Bone marrow (tissue), 2 donors: ENCODE results near the gene VWC2.

Experiments used
- DNase-seq, 2 donors: peaks; one replicate each; lab custom pipeline; 2025; lab: John Stamatoyannopoulos, UW

VWC2 gene

DNA sequence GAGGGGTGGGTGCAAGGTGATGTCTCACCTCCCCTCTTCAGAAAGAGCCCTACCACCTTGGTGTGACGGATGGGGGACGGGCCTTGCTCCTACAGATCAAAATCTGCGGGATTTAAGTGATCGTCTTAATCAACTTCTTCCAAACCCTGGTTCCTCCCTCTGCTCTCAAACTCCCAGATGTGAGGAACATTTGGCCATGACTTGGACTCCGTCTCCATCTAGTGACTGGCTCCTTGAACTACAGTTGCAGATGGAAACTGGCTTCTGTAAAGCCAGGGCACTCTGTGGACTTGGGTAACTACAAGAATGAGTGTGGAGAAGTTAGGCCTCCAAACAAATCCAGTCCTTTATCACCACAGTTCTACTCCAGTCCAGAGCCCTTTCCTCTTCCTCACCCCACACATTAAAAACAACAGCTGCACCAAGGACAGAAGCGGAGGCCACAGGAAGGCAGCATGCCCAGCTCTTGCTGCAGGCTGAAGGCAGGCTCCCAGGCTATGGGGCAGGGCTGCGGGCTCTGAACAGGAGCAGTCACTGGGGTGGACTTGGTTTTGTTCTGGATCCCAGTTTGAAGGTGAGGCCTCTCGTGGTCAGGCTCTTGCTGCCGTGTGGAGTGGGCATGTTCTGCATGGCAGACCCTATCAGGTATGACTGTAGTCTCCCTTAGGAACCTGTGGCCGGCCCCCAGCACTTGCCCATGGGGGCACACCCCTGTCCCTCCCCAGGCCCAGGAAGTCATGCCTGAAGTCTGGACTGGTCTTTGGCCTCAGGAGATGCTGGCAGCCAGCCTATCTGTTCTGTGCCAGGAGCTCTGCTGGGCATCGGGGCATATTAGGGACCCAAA is 79.4 kb downstream of the VWC2 start:
- DNase-seq = no peak

GRCh38 chr7:49855281-49855980 is 82.0 kb downstream of the VWC2 start:
- DNase-seq = no peak

- no peak for DNase-seq
Measured at GRCh38 chr7:49860293-49860692, 86.9 kb downstream of the VWC2 start.

- DNase-seq = no peak
Measured at GRCh38 chr7:49866076-49866735, 92.8 kb downstream of the VWC2 start.

- no peak for DNase-seq
Measured at GRCh38 chr7:49866910-49867309, 93.5 kb downstream of the VWC2 start.

- DNase-seq = no peak
Measured at GRCh38 chr7:49873420-49873819, 100.0 kb downstream of the VWC2 start.

DNA sequence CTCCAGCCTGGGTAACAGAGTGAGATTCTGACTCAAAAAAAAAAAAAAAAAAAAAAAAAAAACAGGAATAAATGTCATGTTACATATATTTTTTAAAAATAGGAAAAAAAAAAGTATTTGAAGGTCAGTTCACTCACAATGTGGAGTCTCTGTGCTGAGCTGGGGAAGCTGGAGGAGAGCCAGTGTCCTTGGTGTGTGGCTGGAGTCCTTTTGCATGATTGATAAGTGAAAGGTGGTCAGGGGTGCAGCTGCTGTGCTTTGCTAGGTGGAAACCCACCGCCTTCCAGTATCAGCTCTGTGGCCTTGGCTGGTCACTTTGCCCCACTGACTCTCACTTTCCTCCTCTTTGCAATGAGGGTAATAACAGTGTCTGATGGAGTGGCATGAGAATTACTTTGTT is 101.9 kb downstream of the VWC2 start:
- DNase-seq = no peak

GRCh38 chr7:49876202-49876601 is 102.8 kb downstream of the VWC2 start:
- no peak for DNase-seq

GRCh38 chr7:49878089-49878488 is 104.7 kb downstream of the VWC2 start:
- DNase-seq = no peak

- DNase-seq = no peak
Measured at GRCh38 chr7:49878627-49879026, 105.2 kb downstream of the VWC2 start.

DNA sequence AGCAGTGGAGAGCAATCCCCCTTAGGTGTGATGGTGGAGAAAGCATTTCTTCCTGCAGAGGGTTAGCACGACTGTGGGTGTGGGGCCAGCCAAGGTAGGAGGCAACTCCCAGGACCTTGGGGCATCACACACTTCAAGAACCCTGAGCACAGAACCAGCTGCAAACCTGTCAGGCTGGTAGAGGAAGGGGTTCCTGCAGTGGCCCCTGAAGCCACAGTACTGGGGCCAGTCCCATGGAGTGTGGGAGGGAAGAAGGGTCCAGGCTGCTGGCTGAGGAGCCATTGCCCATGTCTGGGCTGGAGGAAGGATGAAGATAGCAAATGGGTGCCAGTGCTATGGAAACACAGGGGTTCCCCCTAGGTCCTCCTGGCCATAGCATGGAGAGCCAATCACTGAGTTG is 110.5 kb downstream of the VWC2 start:
- no peak for DNase-seq

DNA sequence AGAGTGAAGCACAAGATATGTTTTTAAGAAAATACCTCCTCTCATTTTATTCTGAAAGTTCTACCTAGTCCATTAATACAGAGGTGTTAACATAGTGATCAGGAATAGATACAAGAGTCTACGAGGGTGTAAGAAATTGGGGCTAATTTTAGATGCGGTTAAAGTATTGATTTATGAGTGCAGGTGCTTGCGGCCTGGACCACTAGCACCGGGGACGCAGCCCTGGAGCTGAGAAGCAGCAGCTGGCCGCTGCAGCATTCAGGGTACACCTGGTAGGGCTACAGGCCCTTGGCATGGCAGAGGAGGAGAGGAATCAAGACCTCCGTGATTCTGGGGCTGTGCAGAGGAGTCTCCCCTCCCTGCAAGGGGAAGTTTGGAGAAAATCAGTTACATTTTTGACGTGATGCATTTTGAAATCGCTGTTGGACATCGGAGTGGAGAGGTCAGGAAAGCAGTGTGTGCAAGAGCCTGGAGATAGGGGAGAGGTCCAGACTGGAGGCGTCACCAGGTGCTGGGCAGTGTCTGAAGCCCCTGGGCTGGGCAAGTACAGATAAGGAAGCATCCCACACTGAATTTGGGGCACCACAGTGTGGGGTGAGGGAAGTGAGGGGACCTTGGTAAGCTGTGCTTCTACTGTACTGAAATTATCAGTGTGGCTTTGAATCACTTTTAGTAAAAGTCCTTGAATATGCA is 112.3 kb downstream of the VWC2 start:
- DNase-seq = no peak

GRCh38 chr7:49892481-49892880 is 119.0 kb downstream of the VWC2 start:
- DNase-seq = no peak

DNA sequence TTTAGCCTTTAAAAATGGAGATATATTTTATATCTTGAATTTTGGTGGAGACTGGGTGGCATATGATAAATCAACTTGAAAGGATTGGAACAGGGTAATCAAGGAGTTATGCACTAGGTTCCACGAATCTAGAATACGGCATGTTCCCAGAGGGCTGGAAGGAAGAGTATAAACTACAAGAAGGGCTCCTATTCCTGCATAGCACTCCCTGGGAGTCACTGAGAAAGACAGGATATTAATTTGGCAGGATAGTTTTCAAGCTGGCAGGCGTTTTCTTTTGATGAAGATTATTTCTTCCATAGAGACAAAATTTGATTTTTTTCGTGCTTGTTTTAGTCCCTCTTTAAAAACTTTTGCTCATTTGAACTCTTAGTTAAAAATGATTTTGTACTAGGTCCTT is 119.7 kb downstream of the VWC2 start:
- DNase-seq = no peak

- DNase-seq = no peak
Measured at GRCh38 chr7:49894543-49894942, 121.1 kb downstream of the VWC2 start.

DNA sequence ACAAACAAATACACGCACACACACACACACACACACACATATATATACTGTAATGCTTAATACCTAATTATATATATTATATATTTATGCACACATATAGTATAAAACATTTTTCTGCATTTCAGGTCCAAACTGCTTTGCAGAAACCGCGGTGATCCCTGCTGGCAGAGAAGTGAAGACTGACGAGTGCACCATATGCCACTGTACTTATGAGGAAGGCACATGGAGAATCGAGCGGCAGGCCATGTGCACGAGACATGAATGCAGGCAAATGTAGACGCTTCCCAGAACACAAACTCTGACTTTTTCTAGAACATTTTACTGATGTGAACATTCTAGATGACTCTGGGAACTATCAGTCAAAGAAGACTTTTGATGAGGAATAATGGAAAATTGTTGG is 138.5 kb downstream of the VWC2 start:
- DNase-seq = no peak

DNA sequence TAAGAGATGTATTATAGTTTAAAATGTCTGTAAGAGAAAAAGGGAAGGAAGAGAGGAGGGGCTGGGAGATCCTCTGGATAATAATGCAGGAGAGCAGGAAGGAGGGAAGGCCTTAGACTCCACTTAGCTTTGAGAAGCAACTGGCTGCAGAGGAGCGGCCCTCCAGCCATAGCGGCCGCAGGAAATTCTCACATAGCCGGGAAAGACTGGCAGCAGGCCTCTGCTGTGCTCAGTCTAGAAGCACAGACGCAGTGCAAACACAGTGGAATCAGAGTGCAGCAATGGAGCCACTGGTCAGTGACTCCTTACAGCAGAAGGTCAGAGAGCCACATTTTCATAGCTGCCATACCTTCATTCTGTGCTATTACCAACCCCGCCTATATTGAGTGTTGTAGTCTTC is 153.3 kb downstream of the VWC2 start:
- DNase-seq = no peak

GRCh38 chr7:49927631-49928030 is 154.2 kb downstream of the VWC2 start:
- no peak for DNase-seq

DNA sequence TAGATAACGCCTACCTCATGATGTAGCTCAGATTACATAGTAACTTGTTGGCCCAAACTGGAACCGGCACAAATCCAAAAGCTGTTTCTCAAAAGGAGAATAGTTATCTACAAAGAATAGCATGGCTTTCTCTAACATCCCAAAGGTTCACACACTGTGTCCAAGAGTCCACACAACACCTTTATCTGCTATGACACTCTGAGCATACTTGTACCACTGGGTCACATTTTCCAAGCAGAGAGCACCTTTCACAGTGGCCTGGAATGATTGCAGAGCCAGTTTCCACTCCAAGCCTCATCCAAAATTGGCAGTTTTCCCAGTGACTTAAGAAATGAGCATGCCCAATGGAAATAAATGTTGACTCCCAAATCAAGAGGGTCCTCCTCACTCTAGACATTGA is 155.3 kb downstream of the VWC2 start:
- no peak for DNase-seq

DNA sequence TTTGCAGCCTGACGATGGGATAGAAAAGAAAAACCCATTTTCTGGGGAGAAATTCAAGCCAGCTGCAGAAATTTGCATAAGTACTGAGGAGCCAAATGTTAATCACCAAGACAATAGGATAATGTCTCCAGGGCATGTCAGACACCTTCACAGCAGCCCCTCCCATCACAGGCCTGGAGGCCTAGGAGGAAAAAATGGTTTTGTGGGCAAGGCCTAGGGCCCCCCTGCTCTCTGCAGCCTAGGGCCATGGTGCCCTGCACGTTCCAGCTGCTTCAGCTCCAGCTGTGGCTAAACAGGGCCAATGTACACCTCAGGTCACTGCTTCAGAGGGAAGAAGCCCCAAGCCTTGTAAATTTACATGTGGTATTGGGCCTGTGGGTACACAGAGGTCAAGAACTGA is 158.2 kb downstream of the VWC2 start:
- DNase-seq = no peak

DNA sequence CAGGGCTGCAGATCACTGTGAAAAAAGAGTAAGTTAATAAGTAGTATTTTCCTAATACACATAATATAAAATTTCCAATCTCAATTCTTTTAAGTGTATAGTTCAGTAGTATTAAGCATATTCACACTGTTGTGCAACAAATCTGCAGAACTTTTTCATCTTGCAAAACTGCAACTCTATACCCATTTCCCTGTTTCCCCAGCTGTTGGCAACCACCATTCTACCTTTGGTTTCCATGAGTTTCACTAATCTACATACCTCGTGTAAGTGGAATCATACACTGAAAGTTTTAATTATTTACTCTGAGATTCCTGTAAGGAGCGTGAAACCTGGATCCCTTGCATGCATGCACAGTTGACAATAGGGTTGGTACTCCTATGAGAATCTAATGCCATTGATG is 164.2 kb downstream of the VWC2 start:
- no peak for DNase-seq
